Transverse colon (tissue), 4 donors: ENCODE data around the gene NCKAP5.

Source experiments
- CTCF ChIP-seq, 5 experiments: fragments of 200-600 bp in 3 of 5; fragments of 450-650 bp in 2 of 5; sonication (generic) in 3 of 5; IDR thresholded peaks; 1 replicate in 2 of 5; 2 replicates in 3 of 5; pipeline ENCODE4 v1.5.1; 2016 to 2017; ENCODE audit warnings: antibody characterized with exemption in 5 of 5, inconsistent platforms in 3 of 5, mild to moderate bottlenecking in 2 of 5, moderate library complexity in 1 of 5
- EP300 ChIP-seq: sonication (generic); formaldehyde crosslinking; IDR thresholded peaks from one replicate; pipeline ENCODE4 v1.6.1; 2017; ENCODE audit warnings: antibody characterized with exemption, low read depth
- POLR2A ChIP-seq: fragments of 450-650 bp; IDR thresholded peaks from one replicate; pipeline ENCODE4 v1.6.1; 2016; ENCODE audit warnings: antibody characterized with exemption, mild to moderate bottlenecking, moderate library complexity
- POLR2AphosphoS5 ChIP-seq, 3 donors: sonication (generic); formaldehyde crosslinking; IDR thresholded peaks; one replicate each; pipeline ENCODE4 v1.6.1; 2016; ENCODE audit warnings: antibody characterized with exemption in 3 of 3

DNA sequence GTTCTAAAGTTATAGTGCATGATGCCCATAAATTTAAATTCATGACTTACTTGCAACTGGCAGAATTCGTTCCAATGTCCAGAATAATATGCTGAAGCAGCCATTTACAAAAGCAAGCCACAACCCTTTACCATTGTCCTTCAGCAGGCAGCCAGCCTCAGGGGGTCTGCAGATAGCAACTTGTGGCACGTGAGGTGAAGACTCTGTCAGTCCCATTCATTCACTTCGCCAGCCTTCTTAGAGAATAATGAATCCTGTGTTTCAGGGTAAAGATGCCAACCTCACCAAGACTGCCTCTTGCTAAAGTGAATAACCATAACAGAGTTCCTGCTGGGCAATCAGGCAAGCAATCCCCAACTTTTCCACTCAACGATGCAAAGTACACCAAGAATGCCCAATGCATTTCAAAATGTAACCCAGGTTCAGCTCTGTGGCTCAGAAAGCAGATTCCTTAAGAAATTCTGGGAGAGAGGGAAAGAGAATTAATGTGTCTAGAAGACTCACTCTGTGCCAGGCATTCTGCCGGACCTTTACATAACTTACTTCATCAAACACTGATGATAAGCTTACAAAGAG is 315.4 kb downstream of the NCKAP5 start:
- no peak for TF ChIP-seq POLR2AphosphoS5 (IDR thresholded peaks at IDR 0.05)
- TF ChIP-seq CTCF (IDR thresholded peaks at IDR 0.05) = no peak
- TF ChIP-seq POLR2A = no peak
- TF ChIP-seq EP300 = no peak
